Measurements from ENCODE around the gene C9orf153.

GRCh38 chr9:86256653-86257052 lies 2.8 kb downstream of the C9orf153 start:
- no peak for TF ChIP-seq CTCF (IDR thresholded peaks at IDR 0.05; ENCODE audit: low read depth, low read length)
- TF ChIP-seq POLR2A (IDR thresholded peaks at IDR 0.05; ENCODE audit: extremely low read depth, insufficient read length): no peak

All from NB4 (cell line).